K562 (cell line): Measurements from ENCODE around the gene TMEM214.

Experiments used
- MXI1 ChIP-seq: IDR thresholded peaks from 2 replicates; pipeline ENCODE4 v1.6.1; 2011; ENCODE audit warnings: low read depth, mild to moderate bottlenecking, improper control_type of control experiment, low read length
- SMAD3 ChIP-seq: fragments of 450-650 bp; formaldehyde crosslinking; conservative IDR thresholded peaks from 2 replicates; pipeline ENCODE4 v1.4.0; 2020; ENCODE audit warnings: mild to moderate bottlenecking
- TF ChIP-seq, protein P1 (sequence below): fragments of 250-450 bp; sonication (Bioruptor Pico); IDR thresholded peaks from 2 replicates; pipeline ENCODE4 v1.5.0; 2021; ENCODE audit warnings: mild to moderate bottlenecking, moderate library complexity

DNA sequence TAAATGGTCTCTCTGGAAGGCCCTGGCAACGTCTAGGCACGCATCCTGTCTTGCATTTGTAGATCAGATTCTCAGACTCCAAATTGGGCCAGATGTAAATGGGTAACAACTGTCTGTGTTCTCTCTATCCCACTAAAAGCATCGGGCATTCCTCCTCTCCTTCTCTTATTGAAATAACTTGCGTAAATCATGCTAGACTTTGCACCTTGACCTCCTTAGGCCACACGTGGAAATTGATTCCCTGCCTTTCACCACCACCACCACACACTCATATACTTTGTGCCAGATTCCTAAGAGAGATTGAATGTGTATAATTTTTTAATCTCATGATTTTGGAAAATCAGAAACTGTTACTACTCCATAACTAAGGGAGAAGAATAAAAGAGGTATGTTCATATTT is 41.0 kb upstream of the TMEM214 start:
- TF ChIP-seq SMAD3 (no peak), MXI1 (no peak)
- TF ChIP-seq, protein P1, sequence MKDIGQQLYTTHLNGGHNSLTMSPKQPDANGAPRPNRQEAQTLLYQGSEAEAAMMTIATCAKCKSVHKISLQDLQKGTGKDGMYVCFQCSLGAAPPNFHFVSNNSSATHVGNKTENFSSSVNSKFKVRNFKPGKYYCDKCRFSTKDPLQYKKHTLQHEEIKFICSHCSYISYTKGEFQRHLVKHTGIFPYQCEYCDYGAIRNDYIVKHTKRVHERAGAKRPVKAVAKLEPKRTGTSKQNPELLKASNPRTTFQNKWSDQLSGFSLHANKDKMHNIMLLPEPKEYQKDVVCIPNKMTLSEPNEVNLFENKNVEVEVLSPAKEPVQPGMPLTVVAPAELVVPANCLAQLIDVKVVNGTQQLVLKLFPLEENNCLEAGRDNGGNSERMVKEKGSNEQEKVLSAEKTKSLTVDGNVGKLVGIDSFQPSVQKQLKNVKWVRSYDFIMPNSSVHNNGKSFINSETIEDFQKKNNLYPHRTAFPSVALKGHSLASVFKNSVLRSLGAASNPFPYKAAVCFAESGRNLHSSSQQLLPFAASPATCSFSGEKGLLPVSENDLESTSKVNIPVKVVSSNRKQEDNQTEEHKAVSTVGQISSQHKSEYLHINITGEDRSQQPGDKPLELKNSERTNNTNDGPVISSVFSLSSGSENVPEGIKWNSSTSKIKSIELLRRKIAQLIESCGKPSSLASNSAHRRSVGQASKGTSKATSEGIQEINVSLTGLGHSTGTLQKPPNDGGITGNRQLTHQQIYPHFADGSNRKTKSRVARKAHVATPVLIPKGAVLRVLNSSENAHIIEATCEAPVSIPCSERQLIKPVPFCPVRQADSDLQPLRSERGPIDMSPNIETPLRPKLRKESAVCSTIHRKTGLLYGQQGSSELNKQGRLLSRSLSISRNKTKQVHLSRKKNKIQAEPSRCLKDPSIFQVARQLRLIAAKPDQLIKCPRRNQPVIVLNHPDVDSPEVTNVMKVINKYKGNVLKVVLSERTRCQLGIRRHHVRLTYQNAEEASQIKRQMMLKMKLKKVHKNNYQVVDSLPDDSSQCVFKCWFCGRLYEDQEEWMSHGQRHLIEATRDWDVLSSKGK (CRISPR knock-in tag) = no peak
